GM18498 (cell line): ENCODE measurements around the gene CAPG.
"Not testable (repeated sequence)": the region's sequence is repeated elsewhere in the genome, so short reads cannot be mapped to it uniquely, and the experiment has no call there.

ENCODE experiments used
- ATAC-seq: cut with Tn5 transposase; IDR thresholded peaks from one replicate; pipeline ENCODE4 v1.9.1; 2021; ENCODE audit warnings: mild to moderate bottlenecking, moderate library complexity; ENCODE audit not compliant: unreplicated experiment

The CAPG gene

DNA sequence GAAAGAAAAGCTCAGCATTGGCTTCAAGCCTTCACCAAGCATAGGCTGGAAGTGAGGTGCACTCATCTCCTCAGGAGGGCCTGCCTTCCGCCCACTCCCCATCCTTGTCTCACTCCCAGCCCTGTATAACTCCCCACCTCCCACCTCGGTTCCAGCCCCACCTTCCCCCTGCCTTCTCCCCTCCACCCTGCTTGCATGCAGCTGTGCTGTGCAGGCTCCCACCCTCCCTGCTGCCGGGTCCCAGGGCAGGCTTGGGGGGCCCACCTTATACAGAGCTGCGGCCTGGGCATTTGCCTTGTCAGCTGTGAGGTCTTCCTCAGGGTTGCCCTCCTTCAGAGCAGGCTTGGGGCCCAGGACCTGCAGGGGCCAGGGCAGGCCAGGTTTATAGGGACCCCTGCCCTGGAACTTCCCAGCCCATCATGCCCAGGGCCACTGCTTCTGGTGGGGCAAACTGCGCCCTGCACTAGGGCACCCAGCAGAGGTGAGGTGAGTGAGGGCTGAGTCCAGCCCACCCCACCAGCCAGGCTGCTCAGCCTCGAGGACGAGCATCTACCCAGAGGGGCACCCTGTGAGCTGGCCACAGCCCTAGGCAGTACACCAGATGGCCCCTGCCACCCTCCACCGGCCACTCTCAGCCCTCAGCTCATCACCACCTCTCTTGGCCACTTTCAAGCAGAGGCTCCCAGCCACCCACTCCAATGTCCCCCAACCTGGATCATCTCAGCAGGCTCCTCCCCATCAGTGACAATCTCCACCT is 11.6 kb downstream of the CAPG start:
- ATAC-seq: no peak

- no peak for ATAC-seq
Measured at GRCh38 chr2:85397925-85398331, 12.2 kb downstream of the CAPG start.

DNA sequence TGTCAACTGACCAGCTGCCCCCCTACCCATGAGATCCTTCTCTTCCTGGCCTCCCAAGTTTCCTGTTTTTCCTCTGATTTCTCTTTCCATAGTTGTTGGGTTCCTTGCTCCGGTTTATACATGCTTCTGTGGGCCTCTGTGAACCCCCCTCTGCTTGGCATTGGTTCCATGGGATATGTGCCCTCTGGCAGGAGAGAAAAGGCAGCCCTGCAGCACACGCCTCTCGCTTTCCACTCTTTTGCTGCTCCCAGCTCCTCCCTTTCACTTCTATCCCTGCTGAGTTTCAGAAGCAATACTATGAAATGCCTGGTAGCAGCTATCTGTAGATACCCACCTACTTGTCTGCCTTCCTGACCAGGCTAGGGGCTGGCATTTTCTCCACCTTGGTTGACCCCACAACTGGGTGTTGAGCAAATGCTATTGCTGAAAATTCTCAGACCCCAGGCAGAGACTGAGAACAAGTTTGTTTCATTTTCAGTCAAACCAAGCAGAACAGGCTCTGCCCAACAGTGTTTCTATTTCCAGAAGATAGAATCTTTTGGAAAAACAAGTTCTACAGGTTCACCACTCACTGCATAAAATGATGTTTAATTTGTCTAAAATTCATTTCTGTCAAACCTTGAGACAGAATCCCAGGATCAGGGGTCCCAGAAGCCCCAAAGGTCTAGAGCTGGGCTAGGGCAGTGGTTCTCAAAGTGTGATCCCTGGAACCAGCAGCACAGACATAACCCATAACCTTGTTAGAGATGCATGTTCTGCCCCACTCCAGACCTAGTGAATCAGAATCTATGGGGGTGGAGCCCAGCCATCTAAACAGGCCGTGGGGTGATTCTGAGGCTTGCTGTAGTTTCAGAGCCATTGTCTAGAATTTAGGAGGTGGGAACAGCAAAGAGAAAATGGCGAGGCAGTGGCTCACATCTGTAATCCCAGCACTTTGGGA is 13.4 kb downstream of the CAPG start:
- no peak for ATAC-seq

DNA sequence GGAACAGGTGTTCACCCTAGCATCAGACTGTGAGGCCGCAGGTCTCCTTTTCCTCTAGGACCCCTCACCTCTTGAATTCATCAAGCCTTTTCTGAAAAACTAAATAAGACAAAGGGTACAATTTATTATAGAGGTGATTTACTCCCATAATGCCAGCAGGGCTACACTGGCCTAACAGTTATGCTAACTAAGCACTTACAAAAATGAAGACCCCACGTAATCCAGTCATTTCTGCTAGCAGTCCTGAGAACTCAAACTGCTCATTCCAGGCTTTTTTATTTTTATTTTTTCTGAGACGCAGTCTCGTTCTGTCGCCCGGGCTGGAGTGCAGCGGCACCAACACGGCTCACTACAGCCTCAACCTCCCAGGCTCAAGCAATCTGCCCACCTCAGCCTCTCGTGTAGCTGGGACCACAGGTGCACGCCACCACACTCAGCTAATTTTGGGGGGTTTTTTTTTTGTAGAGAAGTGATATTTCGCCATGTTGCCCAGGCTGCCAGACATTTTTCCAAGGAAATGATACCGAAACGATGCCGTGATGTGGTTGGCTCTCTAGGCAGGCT is 14.2 kb downstream of the CAPG start:
- ATAC-seq: no peak

DNA sequence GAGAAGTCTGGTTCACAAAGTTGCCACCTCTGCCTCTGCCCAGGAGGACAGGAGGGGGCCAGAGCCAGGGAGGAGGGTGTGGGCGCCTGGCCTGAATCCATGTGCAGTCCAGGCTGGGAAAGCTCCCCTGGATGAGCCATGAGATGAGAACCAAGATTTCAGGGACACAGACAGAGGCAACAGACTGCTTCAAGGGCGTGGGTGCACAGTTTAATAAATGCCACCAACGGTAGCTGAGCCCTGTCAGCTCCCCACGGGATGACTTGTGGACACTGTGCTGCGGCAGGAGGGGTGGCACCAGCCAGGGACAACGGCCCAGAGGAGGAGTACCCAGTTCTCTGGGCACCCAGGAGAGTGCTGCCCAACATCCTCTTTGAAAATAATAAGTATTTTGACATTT is 15.2 kb downstream of the CAPG start:
- ATAC-seq: no peak

- no peak for ATAC-seq
Measured at GRCh38 chr2:85394261-85394681, 15.9 kb downstream of the CAPG start.

GRCh38 chr2:85393836-85394235 is 16.3 kb downstream of the CAPG start:
- ATAC-seq: no peak

DNA sequence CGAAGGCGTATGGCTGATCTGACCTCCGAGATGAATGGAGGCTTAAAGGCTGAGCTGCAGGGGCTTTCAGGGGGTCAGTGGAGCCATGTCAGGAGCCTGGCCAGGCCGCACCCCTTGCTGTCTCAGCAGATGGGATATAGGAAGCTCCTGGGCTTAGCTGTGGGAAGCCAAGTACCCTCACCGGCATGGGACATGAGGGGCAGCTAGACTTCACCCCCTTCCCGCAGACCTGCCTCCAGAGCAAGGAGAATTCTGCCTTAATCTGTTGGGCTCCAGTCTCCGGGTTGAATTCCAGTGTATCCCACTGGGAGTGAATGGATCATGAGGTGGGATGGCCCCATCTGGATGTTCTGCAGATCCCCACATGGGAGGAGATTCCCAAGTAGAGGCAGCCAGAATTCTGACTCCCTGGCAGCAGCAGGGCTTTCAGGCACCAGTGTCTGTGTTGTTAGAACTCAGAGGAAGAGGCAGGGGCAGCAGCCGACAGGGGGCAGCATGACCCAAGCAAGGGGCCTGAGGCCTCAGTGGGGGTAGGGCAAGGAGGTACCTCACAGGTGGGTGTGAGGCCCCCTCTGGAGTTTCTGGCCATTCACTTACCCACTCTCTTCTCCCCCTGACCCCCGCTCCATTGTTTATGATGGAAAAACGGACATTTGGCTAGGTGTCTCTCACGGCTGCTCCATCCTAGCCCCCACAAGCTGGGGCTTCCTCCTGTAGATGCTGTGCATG is 19.1 kb downstream of the CAPG start:
- ATAC-seq: no peak

DNA sequence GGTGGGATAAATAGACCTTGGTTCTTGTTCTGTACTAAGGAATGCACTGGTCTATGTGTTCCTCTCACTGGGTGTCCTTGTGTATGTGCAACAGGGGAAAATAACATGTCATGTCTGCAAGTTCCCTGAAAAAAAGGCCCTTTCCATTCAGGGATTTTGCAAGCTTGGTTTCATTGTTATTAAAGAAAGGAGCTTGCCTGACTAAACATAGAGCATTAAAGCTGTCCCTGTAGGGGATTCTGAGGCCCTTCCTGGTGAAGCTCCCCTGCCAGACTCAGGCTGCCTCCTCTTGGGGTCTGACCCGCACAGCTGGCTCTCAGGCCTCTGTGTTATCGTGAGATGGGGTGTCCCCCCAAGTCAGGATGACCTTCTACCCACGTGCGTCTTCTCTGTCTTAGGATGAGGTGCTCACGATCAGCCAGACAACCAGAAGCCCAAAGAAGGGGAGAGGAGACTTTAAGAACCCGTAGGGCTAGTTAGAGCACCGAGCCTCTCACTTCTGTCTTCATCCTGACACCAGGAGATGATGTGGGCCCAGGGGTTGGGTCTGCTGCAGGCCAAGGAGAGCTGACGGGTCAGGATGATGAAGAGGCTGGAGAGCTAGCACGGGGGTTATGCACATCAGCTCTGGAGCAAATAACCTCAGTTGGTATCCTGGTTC is 21.2 kb downstream of the CAPG start:
- ATAC-seq: no peak

GRCh38 chr2:85387754-85388153 is 22.4 kb downstream of the CAPG start:
- ATAC-seq: no peak

GRCh38 chr2:85385746-85386145 is 24.4 kb downstream of the CAPG start:
- ATAC-seq: no peak

GRCh38 chr2:85383850-85384249 is 26.3 kb downstream of the CAPG start:
- no peak for ATAC-seq

DNA sequence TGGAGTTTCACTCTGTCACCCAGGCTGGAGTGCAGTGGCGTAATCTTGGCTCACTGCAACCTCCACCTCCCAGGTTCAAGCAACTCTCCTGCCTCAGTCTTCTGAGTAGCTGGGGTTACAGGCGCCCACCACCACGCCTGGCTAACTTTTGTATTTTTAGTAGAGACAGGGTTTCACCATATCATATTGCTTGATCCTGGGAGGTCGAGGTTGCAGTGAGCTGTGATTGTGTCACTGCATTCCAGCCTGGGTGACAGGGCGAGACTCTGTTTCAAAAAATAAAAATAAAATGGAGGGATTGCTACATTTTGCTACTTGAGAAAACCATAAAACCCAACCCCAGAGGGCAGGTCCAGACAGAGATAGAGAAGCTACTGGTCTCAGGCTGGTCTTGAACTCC is 27.0 kb downstream of the CAPG start:
- ATAC-seq: not testable (repeated sequence)

DNA sequence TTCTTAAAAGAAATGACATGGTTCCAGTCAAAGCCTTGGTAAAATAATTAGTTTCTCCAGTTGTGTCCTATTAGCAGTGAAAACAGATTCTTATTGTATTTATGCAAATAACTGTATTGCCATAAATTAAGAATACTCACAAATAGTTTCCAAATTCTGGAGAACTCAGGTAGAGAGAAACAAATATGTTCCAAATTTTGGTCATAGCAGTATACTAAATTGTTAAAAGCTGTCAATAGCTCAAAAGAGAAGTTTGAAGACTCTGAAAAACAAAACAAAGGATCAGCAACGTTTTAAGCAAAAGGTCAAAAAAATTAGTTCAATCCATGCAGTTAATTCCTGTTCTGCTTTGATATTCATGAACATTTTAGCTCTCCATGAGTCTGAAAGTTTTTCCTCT is 30.1 kb downstream of the CAPG start:
- no peak for ATAC-seq

DNA sequence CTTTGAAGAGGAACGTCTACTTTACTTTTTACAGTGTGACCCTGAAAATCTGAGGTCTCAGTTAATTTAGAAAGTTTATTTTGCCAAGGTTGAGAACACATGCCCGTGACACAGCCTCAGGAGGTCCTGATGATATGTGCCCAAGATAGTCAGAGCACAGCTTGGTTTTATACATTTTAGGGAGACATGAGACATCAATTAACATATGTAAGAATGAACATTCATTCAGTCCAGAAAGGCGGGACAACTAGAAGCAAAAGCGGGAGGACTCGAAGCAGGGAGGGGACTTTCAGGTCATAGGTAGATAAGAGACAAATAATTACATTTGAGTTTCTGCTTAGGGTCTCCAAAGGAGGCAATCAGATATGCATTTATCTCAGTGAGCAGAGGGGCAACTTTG is 31.9 kb downstream of the CAPG start:
- ATAC-seq: no peak

- ATAC-seq: no peak
Measured at GRCh38 chr2:85377083-85377482, 33.1 kb downstream of the CAPG start.

DNA sequence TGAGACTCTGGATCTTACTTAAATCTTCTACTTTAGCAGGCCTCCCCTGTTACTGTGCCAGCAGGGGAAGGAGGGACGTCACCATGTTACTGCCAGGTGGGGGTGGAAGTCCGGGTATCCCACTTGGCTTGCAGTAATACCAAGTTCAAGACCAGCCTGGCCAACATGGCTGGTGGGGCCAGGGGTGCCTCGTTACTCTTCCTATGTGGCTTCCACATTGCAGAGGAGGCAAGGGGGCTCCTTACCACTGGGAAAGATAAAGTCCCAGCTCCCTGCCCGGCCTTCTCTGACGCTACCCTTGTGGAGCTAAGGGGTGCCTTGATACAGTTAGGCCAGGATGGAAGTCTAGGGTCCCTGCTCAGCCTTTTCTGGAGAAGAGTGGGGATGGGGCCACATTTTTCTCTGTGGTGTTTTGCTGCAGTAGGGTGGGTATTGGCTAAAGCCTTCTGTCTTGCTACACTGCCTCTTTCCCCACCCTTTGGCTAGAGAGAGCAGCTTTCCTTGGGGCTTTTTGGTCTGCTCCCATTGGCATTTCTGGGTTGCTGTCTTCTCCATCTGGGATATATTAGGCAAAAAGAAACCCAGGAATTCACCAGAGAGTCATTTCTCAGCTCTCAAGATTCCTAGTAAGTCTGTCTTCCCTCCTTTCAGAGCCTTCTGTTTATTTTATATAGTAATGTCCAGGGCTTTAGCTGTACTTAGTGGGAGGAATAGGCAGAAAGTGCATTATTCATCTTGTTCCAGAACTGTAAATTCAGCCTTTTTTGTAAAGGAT is 33.7 kb downstream of the CAPG start:
- ATAC-seq: no peak

DNA sequence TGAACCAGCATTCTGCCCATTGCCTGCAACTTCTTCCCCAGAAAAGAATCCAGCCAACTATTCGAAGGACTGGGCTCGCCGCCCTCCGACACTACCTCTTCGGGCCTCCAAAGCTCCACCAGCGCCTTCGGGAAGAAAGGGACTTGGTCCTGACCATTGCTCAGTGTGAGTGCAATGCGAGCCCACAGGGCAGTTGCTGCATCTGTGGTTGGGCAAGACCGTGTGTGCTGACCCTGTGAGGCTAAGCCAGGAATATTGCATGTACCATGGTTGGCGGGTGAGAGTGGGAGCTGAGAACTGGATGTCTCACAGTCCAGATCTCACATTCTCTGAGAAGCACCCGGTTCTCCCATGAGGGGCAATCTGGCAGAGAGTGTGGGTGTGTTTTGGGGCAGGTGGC is 39.1 kb downstream of the CAPG start:
- ATAC-seq: no peak

GRCh38 chr2:85369500-85369899 is 40.7 kb downstream of the CAPG start:
- no peak for ATAC-seq

DNA sequence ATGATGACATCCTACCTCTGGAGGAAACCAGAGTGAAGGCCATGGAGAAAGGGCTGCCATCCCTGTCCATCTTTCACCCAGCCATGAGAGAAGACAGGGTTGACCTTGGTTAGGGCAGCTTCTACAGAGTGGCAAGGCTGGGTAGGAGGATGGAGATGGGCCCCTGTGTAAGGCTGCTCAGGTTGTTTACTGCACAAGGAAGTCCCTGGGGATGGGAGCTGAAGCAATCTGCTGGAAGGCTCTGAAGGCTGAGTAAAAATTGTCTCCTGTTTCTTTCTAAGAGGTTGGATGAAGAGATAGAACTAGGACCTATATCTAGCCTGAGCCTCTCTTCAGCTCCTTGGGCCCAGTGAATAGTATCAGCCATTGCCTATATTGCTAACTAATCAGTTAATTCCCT is 41.2 kb downstream of the CAPG start:
- ATAC-seq: no peak
